ENCODE data around the gene DPP10. TPM values are rescaled to one million over a fixed set of nuclear protein-coding genes. Genes with fewer than 3 reads are reported as not detected.
"Not testable (repeated sequence)": the region's sequence is repeated elsewhere in the genome, so short reads cannot be mapped to it uniquely, and the experiment has no call there.

Gene DPP10
- total and polyA plus RNA-seq, 2 of the 13 experiments (the other 11 are each of a cell fraction or from before 2014, with no cell fraction given): 0.95 to 1.7 TPM

- intact Hi-C loops (cut with micrococcal nuclease; ENCODE audit: unreplicated experiment) (no loop called here), in situ Hi-C loops (cut with HindIII; ENCODE audit: extremely low pct_ligation_motif_present, low pct_unique_long_range_greater_than_20kb) (no loop called here)
- ChIA-PET POLR2A (no interaction called here), CTCF (ENCODE audit: low intra/inter-chr PET ratio, low total read pairs) (no interaction called here)
- no peak overlapping the region for H3K4me2 ChIP-seq (ENCODE audit: low read depth, low read length)
- no peak for ATAC-seq
- BruUV-seq (replicated peaks): no TSS peak
- no peaks in the 10 kb centered on the region for H3K27me3 ChIP-seq (ENCODE audit: control insufficient read depth in 1 of 2, insufficient read depth in 2 of 2, low read length in 2 of 2)
- no peaks in the 10 kb centered on the region for H4K20me1 ChIP-seq (ENCODE audit: insufficient read depth, low read length)
- DNase-seq (ENCODE audit: low spot score): no peak
- FAIRE-seq: no peak
- no peak overlapping the region for H3K27ac ChIP-seq (ENCODE audit: extremely low read length, insufficient read depth, low read length)
- H3K79me2 ChIP-seq (ENCODE audit: insufficient read depth, low read length): no peaks in the 10 kb centered on the region
- TF ChIP-seq MYPOP (CRISPR knock-in tag; IDR thresholded peaks at IDR 0.05) (no peak), ATRX (CRISPR knock-in tag; IDR thresholded peaks at IDR 0.05; ENCODE audit: borderline replicate concordance) (no peak), MAZ (IDR thresholded peaks at IDR 0.05; ENCODE audit: borderline replicate concordance, low read depth, low read length) (no peak), MAZ (CRISPR knock-in tag; IDR thresholded peaks at IDR 0.05; ENCODE audit: low read depth) (no peak), HNF4A (CRISPR knock-in tag; IDR thresholded peaks at IDR 0.05) (no peak), REL (CRISPR knock-in tag; conservative IDR thresholded peaks at IDR 0.05) (no peak), YY1 (IDR thresholded peaks at IDR 0.05; ENCODE audit: insufficient read depth, insufficient replicate concordance, low read depth, low read length) (no peak)
- H3K4me1 ChIP-seq (ENCODE audit: insufficient read depth, low read length): no peaks in the 10 kb centered on the region
- 16% methylated on average over 5 of the region's 5 CpGs for WGBS (ENCODE audit: low lambda C conversion rate)
- no peak overlapping the region for H3K4me3 ChIP-seq (replicated peaks in 1 of 3; ENCODE audit: insufficient read depth in 1 of 3, low read depth in 2 of 3, low read length in 3 of 3)
- H3K9me3 ChIP-seq (ENCODE audit: low read length): peaks cover 78% of the 10 kb centered on the region
- no peaks in the 10 kb centered on the region for H3K36me3 ChIP-seq (replicated peaks in 1 of 2; ENCODE audit: control insufficient read depth in 1 of 2, insufficient read depth in 2 of 2, low read length in 2 of 2)
- H3K9ac ChIP-seq (ENCODE audit: insufficient read depth, low read depth, low read length): no peak overlapping the region
- H2AFZ ChIP-seq (ENCODE audit: low read length): no peak overlapping the region
Measured at GRCh38 chr2:115084446-115084845, 642.0 kb downstream of the DPP10 start.

GRCh38 chr2:115086051-115086620, 643.7 kb downstream of the DPP10 start:
- CTCF ChIA-PET (ENCODE audit: low intra/inter-chr PET ratio, low total read pairs); FAIRE-seq: not testable (repeated sequence)

More at GRCh38 chr2:115086051-115086620, 643.7 kb downstream of the DPP10 start:
- H3K4me3 ChIP-seq (replicated peaks in 1 of 3; ENCODE audit: insufficient read depth in 1 of 3, low read depth in 2 of 3, low read length in 3 of 3); H3K4me2 ChIP-seq (ENCODE audit: low read depth, low read length); H3K27ac ChIP-seq (ENCODE audit: extremely low read length, insufficient read depth, low read length); H4K20me1 ChIP-seq (ENCODE audit: insufficient read depth, low read length); ATAC-seq; H3K9ac ChIP-seq (ENCODE audit: insufficient read depth, low read depth, low read length); H3K36me3 ChIP-seq (replicated peaks in 1 of 2; ENCODE audit: control insufficient read depth in 1 of 2, insufficient read depth in 2 of 2, low read length in 2 of 2); intact Hi-C loops (cut with micrococcal nuclease; ENCODE audit: unreplicated experiment); H3K79me2 ChIP-seq (ENCODE audit: insufficient read depth, low read length); H3K4me1 ChIP-seq (ENCODE audit: insufficient read depth, low read length); H3K27me3 ChIP-seq (ENCODE audit: control insufficient read depth in 1 of 2, insufficient read depth in 2 of 2, low read length in 2 of 2); POLR2A ChIA-PET; DNase-seq (ENCODE audit: low spot score); BruUV-seq (replicated peaks); H2AFZ ChIP-seq (ENCODE audit: low read length); in situ Hi-C loops (cut with HindIII; ENCODE audit: extremely low pct_ligation_motif_present, low pct_unique_long_range_greater_than_20kb): not testable (repeated sequence)
- H3K9me3 ChIP-seq (ENCODE audit: low read length): peaks cover 78% of the 10 kb centered on the region
- WGBS (ENCODE audit: low lambda C conversion rate): 63% methylated on average over 8 of the region's 8 CpGs

Data from HepG2 (cell line).